Ureter (tissue), 1 donor: ENCODE results near the gene FGF14. TPM values are rescaled to one million over a fixed set of nuclear protein-coding genes. Genes with fewer than 3 reads are reported as not detected.

Experiments
- DNase-seq: peaks from one replicate; pipeline ENCODE4 v3.0.0-alpha.2; 2020; ENCODE audit warnings: low spot score
- total RNA-seq: library from RNA; stranded (reverse); gene quantifications from one replicate; pipeline ENCODE4 v1.2.4, GENCODE V29; 2023
- donor health status: DM: yes; HTN: yes; CAD: no.

The FGF14 gene
- total RNA-seq, result 0.68 TPM

GRCh38 chr13:102401766-102402165 lies at the start of gene FGF14:
FGF14 (minus strand) TSS chr13:102402048.
- no peak for DNase-seq

GRCh38 chr13:102443249-102443648 lies 41.4 kb upstream of the FGF14 start:
- DNase-seq, result no peak

- DNase-seq, result no peak
These were observed 39.2 kb upstream of the FGF14 start for GRCh38 chr13:102441085-102441484.

- peak; percentile 79 for DNase-seq
These were observed 38.5 kb upstream of the FGF14 start for GRCh38 chr13:102440259-102440936.

- DNase-seq, result no peak
These were observed 20.8 kb upstream of the FGF14 start for GRCh38 chr13:102422690-102423089.

- no peak for DNase-seq
These were observed 3.8 kb upstream of the FGF14 start for GRCh38 chr13:102405499-102406100.

GRCh38 chr13:102402290-102402689 lies 442 bp upstream of the FGF14 start:
- no peak for DNase-seq

- DNase-seq, result no peak
These were observed 583 bp downstream of the FGF14 start for GRCh38 chr13:102401265-102401664.

GRCh38 chr13:102400675-102401145 lies 1.1 kb downstream of the FGF14 start:
- no peak for DNase-seq

- no peak for DNase-seq
These were observed 1.8 kb downstream of the FGF14 start for GRCh38 chr13:102399791-102400674.

- DNase-seq, result no peak
These were observed 5.9 kb downstream of the FGF14 start for GRCh38 chr13:102395939-102396338.

- no peak for DNase-seq
These were observed 6.7 kb downstream of the FGF14 start for GRCh38 chr13:102395174-102395573.

GRCh38 chr13:102394158-102395053 lies 7.4 kb downstream of the FGF14 start:
- peak; percentile 96 for DNase-seq

GRCh38 chr13:102392481-102393209 lies 9.2 kb downstream of the FGF14 start:
- DNase-seq, result no peak

- no peak for DNase-seq
These were observed 15.4 kb downstream of the FGF14 start for GRCh38 chr13:102386461-102386860.

GRCh38 chr13:102380012-102380411 lies 21.8 kb downstream of the FGF14 start:
- DNase-seq, result no peak

GRCh38 chr13:102376318-102376717 lies 25.5 kb downstream of the FGF14 start:
- DNase-seq, result no peak

- DNase-seq, result no peak
These were observed 27.1 kb downstream of the FGF14 start for GRCh38 chr13:102374726-102375125.

- no peak for DNase-seq
These were observed 27.6 kb downstream of the FGF14 start for GRCh38 chr13:102374233-102374632.

GRCh38 chr13:102373221-102373620 lies 28.6 kb downstream of the FGF14 start:
- no peak for DNase-seq

- DNase-seq, result no peak
These were observed 32.5 kb downstream of the FGF14 start for GRCh38 chr13:102369302-102369701.
